Hypothalamus (tissue), 51 donors: ENCODE data around the gene ITPKB.
"Not testable (repeated sequence)": the region's sequence is repeated elsewhere in the genome, so short reads cannot be mapped to it uniquely, and the experiment has no call there.

Experiments used
- DNase-seq, 51 donors: peaks; one replicate each; lab custom pipeline; 2025; lab: John Stamatoyannopoulos, UW

The ITPKB gene

DNA sequence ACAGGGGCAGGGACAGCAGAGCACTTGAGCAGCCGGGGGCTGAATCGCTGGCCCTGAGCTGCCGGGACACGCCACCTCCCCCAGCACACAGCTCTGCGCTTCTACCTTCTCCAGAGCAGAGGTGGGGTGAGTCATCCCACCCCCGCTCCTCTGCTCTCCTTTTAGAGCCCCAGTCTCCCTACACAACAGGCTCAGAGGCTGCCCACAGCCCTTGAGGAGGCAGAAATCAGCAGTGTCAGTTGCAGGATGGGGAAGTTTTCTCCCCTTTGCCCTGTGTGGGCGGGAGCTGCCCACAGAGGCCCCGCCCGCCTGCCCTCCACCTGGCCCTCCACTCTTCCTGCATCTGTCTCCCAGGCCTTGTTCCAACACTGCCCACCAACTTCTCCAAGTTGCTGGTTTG, 95.9 kb downstream of the ITPKB start:
- DNase-seq = peak in 1 of 51 donors; percentile 47

DNA sequence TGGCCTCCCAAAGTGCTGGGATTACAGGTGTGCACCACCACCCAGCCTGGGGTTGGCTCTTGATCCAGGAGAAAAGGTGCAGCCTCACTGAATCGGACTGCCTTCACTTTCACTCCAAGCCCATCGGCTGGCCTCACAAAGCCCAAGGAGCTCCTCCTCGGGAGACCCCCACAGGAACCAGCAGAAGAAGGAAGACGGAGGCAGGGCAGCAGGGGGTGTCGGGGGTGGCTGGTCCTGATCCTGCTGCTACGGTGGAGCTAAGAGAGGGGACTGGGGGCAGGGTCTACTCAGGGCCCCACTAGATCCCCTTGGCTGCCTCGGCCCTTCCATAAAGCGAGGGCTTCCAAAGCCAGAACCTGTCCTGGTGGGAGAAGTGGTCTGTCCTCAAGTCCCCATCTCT, 96.7 kb downstream of the ITPKB start:
- DNase-seq = no peak

GRCh38 chr1:226641671-226642231, 97.3 kb downstream of the ITPKB start:
- DNase-seq = no peak

GRCh38 chr1:226640321-226641136, 98.6 kb downstream of the ITPKB start:
- DNase-seq = no peak

GRCh38 chr1:226639631-226640061, 99.4 kb downstream of the ITPKB start:
- no peak for DNase-seq

- DNase-seq = not testable (repeated sequence)
Measured at GRCh38 chr1:226639206-226639605, 99.9 kb downstream of the ITPKB start.

- peak in 5 of 51 donors; percentile 29 to 59 (median 37) for DNase-seq
Measured at GRCh38 chr1:226638608-226639007, 100.5 kb downstream of the ITPKB start.

- DNase-seq = peak in 3 of 51 donors; percentile 39 to 61 (median 59)
Measured at GRCh38 chr1:226638001-226638601, 101.0 kb downstream of the ITPKB start.

GRCh38 chr1:226637147-226637935, 101.7 kb downstream of the ITPKB start:
- DNase-seq = no peak

DNA sequence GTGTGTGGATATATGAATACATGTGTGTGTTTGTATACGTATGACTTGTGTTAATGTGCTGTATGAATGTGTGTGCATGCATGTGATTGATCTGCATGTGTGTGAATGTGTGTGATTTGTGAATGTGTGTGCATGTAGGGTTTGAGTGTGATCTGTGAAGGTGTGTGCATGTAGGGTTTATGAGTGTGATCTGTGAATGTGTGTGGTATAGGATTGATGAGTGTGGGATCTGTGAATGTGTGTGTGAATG, 102.3 kb downstream of the ITPKB start:
- DNase-seq = no peak

GRCh38 chr1:226635456-226635941, 103.6 kb downstream of the ITPKB start:
- no peak for DNase-seq

- DNase-seq = no peak
Measured at GRCh38 chr1:226634611-226635246, 104.4 kb downstream of the ITPKB start.

DNA sequence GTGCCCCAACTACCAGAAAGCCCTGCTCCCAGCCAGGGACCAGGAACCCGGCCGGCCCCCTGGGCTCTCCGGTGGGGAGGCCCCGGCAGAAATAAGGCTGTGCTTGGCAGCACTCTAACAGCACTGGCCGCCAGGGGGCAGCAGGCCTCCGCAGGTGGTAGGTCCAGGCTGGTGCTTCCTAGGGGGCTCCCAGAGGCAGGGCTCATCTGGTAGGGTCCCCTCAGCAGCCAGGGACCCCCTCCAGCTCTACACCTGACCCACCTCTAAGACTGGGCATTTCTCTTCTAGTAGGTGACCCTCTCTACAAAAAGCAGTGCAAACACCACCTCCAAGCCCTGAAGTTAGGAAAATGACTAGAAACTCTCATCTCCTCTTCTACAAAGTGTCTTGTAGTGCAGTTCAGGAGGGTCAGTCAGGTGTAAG, 104.9 kb downstream of the ITPKB start:
- peak in 46 of 51 donors; percentile 17 to 87 (median 64) for DNase-seq

GRCh38 chr1:226633541-226634165, 105.4 kb downstream of the ITPKB start:
- no peak for DNase-seq

GRCh38 chr1:226632922-226633351, 106.1 kb downstream of the ITPKB start:
- no peak for DNase-seq

DNA sequence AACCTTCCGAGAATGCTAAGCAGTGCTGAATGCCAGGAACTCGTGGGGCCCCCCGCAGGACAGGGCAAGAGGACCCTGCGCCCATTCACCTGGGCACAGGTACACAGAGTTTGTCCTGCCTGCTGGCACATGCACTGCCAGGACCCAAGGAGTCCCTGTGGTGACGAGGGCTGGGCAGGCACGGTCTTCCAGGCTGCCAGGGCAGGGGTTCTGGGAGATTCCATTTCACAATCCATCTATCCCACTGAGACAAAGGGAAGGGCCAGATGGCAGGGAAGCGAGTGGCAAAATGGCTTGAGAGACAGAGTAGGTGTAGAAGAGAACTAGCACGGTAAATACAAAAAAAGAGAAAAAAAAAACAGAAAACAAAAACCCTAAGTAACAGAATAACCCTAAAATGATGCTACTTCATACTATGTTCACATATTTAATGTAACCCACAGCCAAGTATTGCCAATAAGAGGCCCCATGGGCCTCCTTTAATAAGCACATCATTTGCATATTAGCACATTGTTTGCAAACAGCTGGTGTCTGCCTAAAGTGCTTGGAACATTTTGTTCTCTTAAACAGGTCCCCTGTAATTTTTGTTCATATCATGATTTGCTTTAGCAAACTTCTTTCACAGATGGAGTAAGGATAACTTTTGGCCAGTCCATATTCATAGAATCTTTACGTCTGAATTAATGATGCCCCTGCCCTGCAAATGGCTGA, 106.8 kb downstream of the ITPKB start:
- no peak for DNase-seq

- DNase-seq = no peak
Measured at GRCh38 chr1:226631229-226632000, 107.7 kb downstream of the ITPKB start.

DNA sequence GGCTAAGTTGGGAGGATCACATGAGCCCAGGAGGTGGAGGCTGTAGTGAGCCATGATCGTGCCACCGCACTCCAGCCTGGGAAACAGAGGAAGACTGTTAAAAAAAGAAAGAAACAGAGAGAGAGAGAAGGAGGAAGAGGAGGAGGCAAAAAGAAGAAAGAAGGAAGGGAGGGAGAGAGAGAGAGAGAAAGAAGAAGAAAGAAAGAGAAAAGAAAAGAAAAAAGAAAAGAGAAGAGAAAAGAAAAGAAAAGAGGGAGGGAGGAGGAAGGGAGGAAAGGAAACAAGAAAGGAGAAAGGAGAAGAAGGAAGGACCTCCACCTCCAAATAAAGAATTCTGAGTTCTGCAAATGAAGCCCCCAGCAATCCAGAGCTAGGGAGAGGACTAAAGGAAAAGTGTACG, 108.5 kb downstream of the ITPKB start:
- no peak for DNase-seq
